Measurements from ENCODE around the gene BCL2L2. TPM values are rescaled to one million over a fixed set of nuclear protein-coding genes. Genes with fewer than 3 reads are reported as not detected.

Gene BCL2L2
- polyA plus RNA-seq, 3 donors from 2014 or later: 0.07 to 1.2 (median 0.69) TPM

- Mint-ChIP-seq H3K4me1 (peaks cover 5 to 6% of the 10 kb centered on the region in 2 donors), H3K4me3 (no peak overlapping the region), H3K27ac (no peak overlapping the region), H3K9me3 (peaks cover 0 to 8% (median 0%) of the 10 kb centered on the region in 6 donors), H3K36me3 (peaks cover 0 to 3% (median 0%) of the 10 kb centered on the region in 3 donors), H3K27me3 (ENCODE audit: low read depth in 3 of 3) (peaks cover under 1 to 9% (median 8%) of the 10 kb centered on the region in 3 donors)
- no peak for DNase-seq
These were observed 51.4 kb downstream of the BCL2L2 start for GRCh38 chr14:23358042-23358441.

- Mint-ChIP-seq H3K27ac (no peak overlapping the region), H3K4me1 (peaks cover 0 to 1% of the 10 kb centered on the region in 2 donors), H3K27me3 (ENCODE audit: low read depth in 3 of 3) (peaks cover 0 to 8% (median 3%) of the 10 kb centered on the region in 3 donors), H3K36me3 (peaks cover 0 to 3% (median 0%) of the 10 kb centered on the region in 3 donors), H3K9me3 (peaks cover 0 to 6% (median 0%) of the 10 kb centered on the region in 6 donors), H3K4me3 (no peak overlapping the region)
- no peak for DNase-seq
These were observed 52.0 kb downstream of the BCL2L2 start for GRCh38 chr14:23358553-23359166.

GRCh38 chr14:23359167-23359626 lies 52.6 kb downstream of the BCL2L2 start:
- Mint-ChIP-seq H3K4me1 (no peaks in the 10 kb centered on the region), H3K27me3 (ENCODE audit: low read depth in 3 of 3) (peaks cover 0 to 11% (median 3%) of the 10 kb centered on the region in 3 donors), H3K9me3 (peaks cover 0 to under 1% (median 0%) of the 10 kb centered on the region in 6 donors), H3K4me3 (no peak overlapping the region), H3K27ac (no peak overlapping the region), H3K36me3 (no peaks in the 10 kb centered on the region)
- no peak for DNase-seq

- DNase-seq: no peak
These were observed 53.3 kb downstream of the BCL2L2 start for GRCh38 chr14:23359722-23360447.

GRCh38 chr14:23360496-23360895 lies 53.9 kb downstream of the BCL2L2 start:
- H3K9me3 Mint-ChIP-seq: no peaks in the 10 kb centered on the region
- no peak for DNase-seq
- peaks cover 3 to 6% (median 6%) of the 10 kb centered on the region in 3 donors for H3K27me3 Mint-ChIP-seq (ENCODE audit: low read depth in 3 of 3)
- no peaks in the 10 kb centered on the region for H3K36me3 Mint-ChIP-seq
- H3K4me1 Mint-ChIP-seq: no peaks in the 10 kb centered on the region
- H3K4me3 Mint-ChIP-seq: no peak overlapping the region
- H3K27ac Mint-ChIP-seq: no peak overlapping the region

More at GRCh38 chr14:23359722-23360447, 53.3 kb downstream of the BCL2L2 start:
- Mint-ChIP-seq H3K27ac (no peak overlapping the region), H3K4me3 (no peak overlapping the region), H3K36me3 (no peaks in the 10 kb centered on the region), H3K27me3 (ENCODE audit: low read depth in 3 of 3) (peaks cover 3 to 11% (median 6%) of the 10 kb centered on the region in 3 donors), H3K4me1 (no peaks in the 10 kb centered on the region), H3K9me3 (no peaks in the 10 kb centered on the region)

GRCh38 chr14:23361320-23361719 lies 54.7 kb downstream of the BCL2L2 start:
- Mint-ChIP-seq H3K27me3 (ENCODE audit: low read depth in 3 of 3) (peaks cover 3 to 6% (median 5%) of the 10 kb centered on the region in 3 donors), H3K4me3 (no peak overlapping the region), H3K4me1 (no peaks in the 10 kb centered on the region), H3K27ac (no peak overlapping the region), H3K9me3 (no peaks in the 10 kb centered on the region), H3K36me3 (no peaks in the 10 kb centered on the region)
- no peak for DNase-seq

Other genes starting within 250 kb of the BCL2L2 start
- 1 to 10 TPM in 1 of 3 donors, under 1 TPM in 2; 0.64 to 1.2 (median 0.78) TPM for gene CDH24, start 249.3 kb upstream of the BCL2L2 start, polyA plus RNA-seq
- 10 to 100 TPM in 1 of 3 donors, 1 to 10 TPM in 1, under 1 TPM in 1; 0.40 to 15.0 (median 4.5) TPM for gene ACIN1, start 211.7 kb upstream of the BCL2L2 start, polyA plus RNA-seq
- gene C14orf119, start 211.3 kb upstream of the BCL2L2 start, polyA plus RNA-seq: 100 to 1,000 TPM in 2 of 3 donors, 10 to 100 TPM in 1; 85.2 to 184 (median 135) TPM
- not detected for gene CIROP, start 201.8 kb upstream of the BCL2L2 start, polyA plus RNA-seq
- not detected for gene CEBPE, start 187.6 kb upstream of the BCL2L2 start, polyA plus RNA-seq
- gene SLC7A8, start 123.2 kb upstream of the BCL2L2 start, polyA plus RNA-seq: under 1 TPM in 1 of 3 donors, not detected in 2; 0.45 TPM
- not detected for gene RNF212B, start 68.9 kb upstream of the BCL2L2 start, polyA plus RNA-seq
- 1 to 10 TPM; 1.2 to 4.9 (median 2.1) TPM for gene HOMEZ, start 20.7 kb upstream of the BCL2L2 start, polyA plus RNA-seq
- 1 to 10 TPM in 2 of 3 donors, not detected in 1; 1.4 to 2.0 TPM for gene PPP1R3E, start 4.0 kb upstream of the BCL2L2 start, polyA plus RNA-seq
- 100 to 1,000 TPM in 2 of 3 donors, 10 to 100 TPM in 1; 86.2 to 114 (median 113) TPM for gene PABPN1, start 14.6 kb downstream of the BCL2L2 start, polyA plus RNA-seq
- under 1 TPM in 1 of 3 donors, not detected in 2; 0.18 TPM for gene SLC22A17, start 46.1 kb downstream of the BCL2L2 start, polyA plus RNA-seq
- not detected for gene EFS, start 58.3 kb downstream of the BCL2L2 start, polyA plus RNA-seq
- not detected for gene IL25, start 66.0 kb downstream of the BCL2L2 start, polyA plus RNA-seq
- gene CMTM5, start 70.2 kb downstream of the BCL2L2 start, polyA plus RNA-seq: 1 to 10 TPM in 1 of 3 donors, under 1 TPM in 1, not detected in 1; 0.27 to 4.0 TPM
- not detected for gene MYH6, start 101.4 kb downstream of the BCL2L2 start, polyA plus RNA-seq
- not detected for gene MYH7, start 128.8 kb downstream of the BCL2L2 start, polyA plus RNA-seq
- gene NGDN, start 162.9 kb downstream of the BCL2L2 start, polyA plus RNA-seq: 10 to 100 TPM; 52.3 to 84.8 (median 81.5) TPM
- under 1 TPM in 1 of 3 donors, not detected in 2; 0.12 TPM for gene ZFHX2, start 244.9 kb downstream of the BCL2L2 start, polyA plus RNA-seq
- 10 to 100 TPM; 17.5 to 20.6 (median 19.5) TPM for gene THTPA, start 249.4 kb downstream of the BCL2L2 start, polyA plus RNA-seq

Measured in immature natural killer cell (primary cell).